Hematopoietic multipotent progenitor cell (in vitro differentiated cells): ENCODE results near the gene MSL3B.

ENCODE experiments used
- DNase-seq, 3 donors: peaks; one replicate each; pipeline ENCODE4 v3.0.0-alpha.2; 2011 to 2015; ENCODE audit warnings: low read depth in 2 of 3, low spot score in 2 of 3

Gene MSL3B

GRCh38 chr2:233835230-233836186 lies 32.7 kb downstream of the MSL3B start:
- no peak for DNase-seq

GRCh38 chr2:233833345-233833744 lies 34.8 kb downstream of the MSL3B start:
- no peak for DNase-seq

GRCh38 chr2:233832869-233833311 lies 35.3 kb downstream of the MSL3B start:
- peak in 1 of 3 donors; percentile 26 for DNase-seq

- DNase-seq: no peak
These were observed 35.8 kb downstream of the MSL3B start for GRCh38 chr2:233832414-233832813.

GRCh38 chr2:233831861-233832260 lies 36.3 kb downstream of the MSL3B start:
- no peak for DNase-seq

- DNase-seq: no peak
These were observed 37.0 kb downstream of the MSL3B start for GRCh38 chr2:233831011-233831721.

- no peak for DNase-seq
These were observed 37.9 kb downstream of the MSL3B start for GRCh38 chr2:233830111-233830802.

- no peak for DNase-seq
These were observed 38.7 kb downstream of the MSL3B start for GRCh38 chr2:233829193-233830110.

- no peak for DNase-seq
These were observed 39.5 kb downstream of the MSL3B start for GRCh38 chr2:233828546-233829192.

- DNase-seq: no peak
These were observed 43.8 kb downstream of the MSL3B start for GRCh38 chr2:233824373-233824772.

- DNase-seq: no peak
These were observed 44.5 kb downstream of the MSL3B start for GRCh38 chr2:233823731-233824121.

GRCh38 chr2:233822781-233823730 lies 45.1 kb downstream of the MSL3B start:
- DNase-seq: no peak

- DNase-seq: no peak
These were observed 46.0 kb downstream of the MSL3B start for GRCh38 chr2:233822101-233822771.

GRCh38 chr2:233821709-233822100 lies 46.5 kb downstream of the MSL3B start:
- no peak for DNase-seq

- no peak for DNase-seq
These were observed 47.0 kb downstream of the MSL3B start for GRCh38 chr2:233821196-233821595.

GRCh38 chr2:233820774-233821105 lies 47.4 kb downstream of the MSL3B start:
- DNase-seq: no peak

- no peak for DNase-seq
These were observed 48.1 kb downstream of the MSL3B start for GRCh38 chr2:233819884-233820773.
